ENCODE data around the gene ACTMAP.

DNA sequence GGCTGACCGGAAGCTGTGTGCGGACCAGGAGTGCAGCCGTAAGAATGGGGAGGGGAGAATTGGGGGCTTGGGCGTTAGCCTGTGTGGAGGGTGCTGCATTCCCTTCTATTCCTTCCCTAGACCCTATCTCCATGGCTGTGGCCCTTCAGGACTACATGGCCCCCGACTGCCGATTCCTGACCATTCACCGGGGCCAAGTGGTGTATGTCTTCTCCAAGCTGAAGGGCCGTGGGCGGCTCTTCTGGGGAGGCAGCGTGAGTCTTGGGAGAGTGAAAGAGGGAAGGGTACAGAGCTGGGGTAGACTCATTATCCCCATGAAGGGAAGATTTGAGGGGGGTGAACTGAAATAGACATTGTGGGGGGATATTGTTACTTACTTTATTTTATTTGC is 25.4 kb upstream of the ACTMAP start:
- TF ChIP-seq TEAD4 (IDR thresholded peaks at IDR 0.05; ENCODE audit: borderline replicate concordance, insufficient read depth), result no peak
- no peak for TF ChIP-seq GABPA (IDR thresholded peaks at IDR 0.05; ENCODE audit: low read depth)
- no peak for TF ChIP-seq TAF1 (IDR thresholded peaks at IDR 0.05; ENCODE audit: borderline replicate concordance, low read depth, low read length)
- TF ChIP-seq, protein P1, sequence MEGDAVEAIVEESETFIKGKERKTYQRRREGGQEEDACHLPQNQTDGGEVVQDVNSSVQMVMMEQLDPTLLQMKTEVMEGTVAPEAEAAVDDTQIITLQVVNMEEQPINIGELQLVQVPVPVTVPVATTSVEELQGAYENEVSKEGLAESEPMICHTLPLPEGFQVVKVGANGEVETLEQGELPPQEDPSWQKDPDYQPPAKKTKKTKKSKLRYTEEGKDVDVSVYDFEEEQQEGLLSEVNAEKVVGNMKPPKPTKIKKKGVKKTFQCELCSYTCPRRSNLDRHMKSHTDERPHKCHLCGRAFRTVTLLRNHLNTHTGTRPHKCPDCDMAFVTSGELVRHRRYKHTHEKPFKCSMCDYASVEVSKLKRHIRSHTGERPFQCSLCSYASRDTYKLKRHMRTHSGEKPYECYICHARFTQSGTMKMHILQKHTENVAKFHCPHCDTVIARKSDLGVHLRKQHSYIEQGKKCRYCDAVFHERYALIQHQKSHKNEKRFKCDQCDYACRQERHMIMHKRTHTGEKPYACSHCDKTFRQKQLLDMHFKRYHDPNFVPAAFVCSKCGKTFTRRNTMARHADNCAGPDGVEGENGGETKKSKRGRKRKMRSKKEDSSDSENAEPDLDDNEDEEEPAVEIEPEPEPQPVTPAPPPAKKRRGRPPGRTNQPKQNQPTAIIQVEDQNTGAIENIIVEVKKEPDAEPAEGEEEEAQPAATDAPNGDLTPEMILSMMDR (IDR thresholded peaks at IDR 0.05), result no peak
- TF ChIP-seq GATA2 (CRISPR knock-in tag; IDR thresholded peaks at IDR 0.05), result no peak
- no peak for TF ChIP-seq MXI1 (IDR thresholded peaks at IDR 0.05; ENCODE audit: low read depth, low read length)

All from SK-N-SH (cell line).